NCI-H1694 (cell line): ENCODE measurements around the gene ACTN4.

ENCODE experiments used
- DNase-seq: peaks from one replicate; lab custom pipeline; 2025; lab: John Stamatoyannopoulos, UW

Gene ACTN4

DNA sequence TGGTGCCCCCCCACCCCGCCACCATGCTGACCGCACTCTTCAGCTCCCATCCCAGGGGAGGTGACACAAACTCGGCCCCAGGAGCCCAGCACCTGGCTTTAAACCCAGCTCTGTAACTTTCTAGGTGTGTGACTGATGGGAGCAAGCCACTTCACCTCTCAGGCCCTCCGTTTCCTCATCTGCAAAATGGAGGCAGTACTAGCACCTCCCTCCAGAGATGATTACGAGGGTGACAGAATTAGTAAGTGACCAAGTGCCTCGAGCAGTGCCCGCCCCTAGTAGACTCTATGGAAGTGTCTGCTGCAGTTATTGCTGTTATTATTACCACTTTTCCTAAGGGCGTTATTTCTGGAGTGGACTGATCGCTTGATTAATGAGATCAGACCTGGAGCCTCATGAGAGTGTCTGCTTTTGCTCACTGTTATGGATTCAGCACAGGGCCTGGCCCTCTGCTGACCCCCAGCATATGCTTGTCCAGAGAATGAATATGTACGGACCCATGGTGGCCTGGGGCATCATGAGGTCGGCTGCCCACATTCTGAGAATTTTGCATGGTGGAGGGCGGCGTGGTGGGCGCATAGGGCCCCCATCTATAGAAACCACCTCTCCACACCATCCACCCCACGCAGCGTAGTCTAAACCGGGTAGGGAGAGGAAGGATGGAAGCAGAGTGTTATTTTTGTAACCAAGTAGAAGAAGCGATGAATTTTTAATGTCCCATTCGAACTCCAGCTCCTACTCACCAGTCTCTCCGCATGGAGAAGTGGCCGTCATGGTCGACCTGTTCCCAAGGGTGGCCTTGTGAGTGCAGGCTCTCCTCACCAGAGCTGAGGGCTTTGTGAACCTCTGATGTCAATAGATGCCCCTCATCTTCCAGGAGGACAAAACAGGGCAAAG is 48.6 kb downstream of the ACTN4 start:
- DNase-seq = no peak

DNA sequence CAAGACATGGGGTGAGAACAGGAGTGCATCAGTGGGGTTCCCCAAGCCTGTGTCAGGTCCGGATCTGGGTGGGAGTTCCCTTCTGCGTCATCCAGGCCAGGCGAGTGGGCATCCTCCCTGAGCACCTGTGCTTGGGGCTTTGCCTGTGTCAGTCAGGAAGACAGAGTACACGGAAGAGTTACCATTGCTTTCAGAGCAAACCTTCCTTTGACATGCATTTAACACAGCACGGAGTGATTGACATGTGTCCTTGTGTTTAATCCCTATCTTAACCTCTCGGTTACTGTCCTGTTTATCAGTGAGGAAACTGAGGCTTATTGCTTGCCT is 49.2 kb downstream of the ACTN4 start:
- no peak for DNase-seq

DNA sequence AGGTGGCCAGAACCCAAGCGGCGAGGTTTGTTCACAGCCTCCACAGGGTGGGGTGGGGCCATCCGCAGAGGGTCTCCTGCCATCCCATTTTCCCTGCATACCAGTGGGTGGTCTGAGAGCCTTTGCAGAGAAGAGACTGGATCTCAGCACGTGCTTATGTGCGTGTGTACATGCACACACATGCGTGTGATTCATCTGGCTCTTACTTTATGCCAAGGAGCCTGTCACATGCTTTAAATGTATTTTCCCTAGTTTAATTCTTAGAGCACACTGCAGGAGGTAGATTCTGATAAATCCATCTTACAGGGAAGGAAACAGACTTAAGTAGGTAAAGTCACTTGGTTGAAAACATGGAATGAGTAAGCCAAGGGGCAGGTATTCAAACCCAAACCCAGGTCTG is 49.7 kb downstream of the ACTN4 start:
- no peak for DNase-seq

DNA sequence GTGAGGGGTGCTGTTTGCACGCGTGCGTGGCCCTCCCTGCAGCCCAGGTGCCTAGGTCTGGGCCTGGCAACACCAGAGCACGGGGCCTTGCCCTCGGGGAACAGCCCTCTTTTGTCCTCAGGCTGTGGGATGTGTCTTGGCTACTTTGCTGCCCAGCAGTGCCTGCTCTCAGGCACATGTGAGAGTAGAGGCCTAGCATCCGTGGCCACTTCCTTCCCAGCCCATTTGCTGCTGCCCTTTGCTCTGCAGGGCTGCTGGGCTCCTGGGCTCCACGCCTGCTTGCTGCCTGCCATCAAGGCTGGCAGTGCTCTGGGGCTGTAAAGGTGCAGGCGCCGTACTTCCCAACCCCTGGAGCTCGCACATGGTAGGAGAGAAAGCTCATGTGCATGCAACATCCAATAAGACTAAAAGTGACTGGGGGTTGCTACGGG is 50.2 kb downstream of the ACTN4 start:
- DNase-seq = no peak

DNA sequence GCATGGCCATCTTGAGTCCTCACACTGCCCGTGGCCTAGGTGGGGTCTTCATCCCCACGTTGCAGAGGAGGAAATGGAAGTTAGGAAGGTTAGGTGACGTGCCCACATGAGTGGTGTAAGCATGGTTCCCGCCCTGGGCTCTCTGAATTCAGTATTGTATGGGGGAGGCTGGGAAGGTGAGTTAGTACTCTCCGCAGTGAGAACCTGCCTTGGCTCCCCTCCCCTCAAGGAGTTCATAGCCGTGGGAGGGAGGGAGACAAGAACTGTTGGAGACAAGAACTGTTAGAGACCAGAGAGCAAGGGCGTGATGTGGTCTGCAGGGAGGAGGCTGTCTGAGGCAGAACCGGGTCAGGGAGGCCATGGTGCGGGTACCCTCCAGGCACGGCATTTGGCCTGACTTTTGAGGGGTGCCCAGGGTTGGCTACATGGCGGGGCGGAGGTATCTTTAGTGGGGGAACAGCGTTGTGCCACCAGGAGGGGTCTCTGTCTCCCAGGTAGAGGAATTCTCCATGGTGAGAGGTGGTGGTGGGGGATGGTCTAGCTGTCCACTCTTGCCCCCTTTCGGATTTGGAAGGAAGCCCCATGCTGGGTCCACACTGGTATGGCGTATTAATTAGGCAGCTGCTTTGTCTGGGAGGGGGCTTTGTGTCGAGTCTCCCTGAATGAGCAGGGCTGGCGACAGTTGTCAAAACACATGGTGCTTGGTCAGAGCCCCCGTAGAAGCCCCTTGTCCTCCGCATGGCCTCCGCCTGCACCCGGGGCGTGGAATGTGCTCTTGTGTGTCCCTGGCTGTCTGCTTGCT is 51.0 kb downstream of the ACTN4 start:
- DNase-seq = no peak

DNA sequence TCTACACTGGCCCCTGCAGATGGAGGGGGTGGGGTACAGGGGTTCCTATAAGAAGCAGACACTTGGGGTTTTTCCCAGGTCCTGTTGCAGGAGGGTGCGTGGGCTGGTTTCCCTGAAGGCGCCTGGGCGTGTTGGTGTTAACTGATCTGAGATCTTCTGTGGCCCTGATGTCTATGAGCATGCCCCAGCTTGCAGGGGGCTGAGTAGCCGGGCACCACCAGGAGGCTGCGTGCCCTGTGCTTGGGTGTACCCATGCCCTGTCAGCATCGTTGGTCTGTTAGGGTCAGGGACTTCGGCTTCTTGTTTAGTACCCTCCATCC is 51.5 kb downstream of the ACTN4 start:
- no peak for DNase-seq

DNA sequence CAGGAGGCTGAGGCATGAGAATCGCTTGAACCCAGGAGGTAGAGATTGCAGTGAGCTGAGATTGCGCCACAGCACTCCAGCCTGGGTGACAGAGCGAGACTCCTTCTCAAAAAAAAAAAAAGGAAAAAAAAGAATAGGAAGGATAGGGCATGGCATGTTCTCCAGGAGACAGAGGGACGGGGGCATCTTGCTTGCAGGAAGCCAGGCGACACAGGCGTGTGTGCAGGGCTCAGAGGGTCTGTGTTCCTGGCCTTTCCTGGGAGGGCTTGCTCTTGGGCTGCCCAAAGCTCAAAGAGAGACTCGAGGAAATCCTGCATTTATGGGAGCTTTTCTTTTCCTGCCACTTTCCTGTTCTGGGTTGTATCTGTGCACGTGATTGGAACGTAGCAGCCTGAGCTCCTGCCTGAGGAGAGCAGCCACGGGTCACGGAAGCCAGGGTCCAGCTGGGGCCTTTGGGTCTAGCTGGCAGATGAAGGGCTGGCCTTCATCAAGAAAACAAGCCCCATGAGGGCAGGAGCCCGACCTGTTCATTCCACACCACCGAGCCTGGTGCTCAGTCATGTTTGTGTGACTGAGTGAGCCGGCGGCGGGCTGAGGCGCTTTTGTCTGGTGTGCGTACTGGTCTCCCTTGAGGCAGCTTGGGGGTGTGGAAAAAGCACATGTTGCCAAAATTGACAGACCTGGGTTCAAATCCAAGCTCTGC is 52.3 kb downstream of the ACTN4 start:
- DNase-seq = no peak

DNA sequence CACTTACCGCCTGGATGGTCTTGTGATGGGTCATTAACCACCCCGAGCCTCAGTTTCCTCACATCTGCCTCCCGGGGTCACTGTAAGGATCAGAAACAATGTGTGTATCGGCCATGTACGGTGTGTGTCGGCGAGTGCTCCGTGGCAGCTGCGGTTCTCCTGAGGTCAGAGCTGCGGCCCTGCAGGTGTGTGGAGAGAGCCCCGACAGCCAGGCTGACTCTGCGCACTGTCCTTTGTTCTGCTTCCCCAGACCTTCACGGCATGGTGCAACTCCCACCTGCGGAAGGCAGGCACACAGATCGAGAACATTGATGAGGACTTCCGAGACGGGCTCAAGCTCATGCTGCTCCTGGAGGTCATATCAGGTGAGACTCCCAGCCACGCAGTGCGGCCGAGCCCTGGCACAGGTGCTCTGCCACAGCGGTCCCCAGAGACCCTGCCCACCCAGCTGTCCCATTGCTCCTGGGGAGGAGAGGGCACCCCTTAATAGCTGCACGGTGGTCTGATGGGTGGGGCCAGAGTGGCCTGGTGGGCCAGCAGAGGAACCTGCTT is 53.0 kb downstream of the ACTN4 start:
- no peak for DNase-seq

DNA sequence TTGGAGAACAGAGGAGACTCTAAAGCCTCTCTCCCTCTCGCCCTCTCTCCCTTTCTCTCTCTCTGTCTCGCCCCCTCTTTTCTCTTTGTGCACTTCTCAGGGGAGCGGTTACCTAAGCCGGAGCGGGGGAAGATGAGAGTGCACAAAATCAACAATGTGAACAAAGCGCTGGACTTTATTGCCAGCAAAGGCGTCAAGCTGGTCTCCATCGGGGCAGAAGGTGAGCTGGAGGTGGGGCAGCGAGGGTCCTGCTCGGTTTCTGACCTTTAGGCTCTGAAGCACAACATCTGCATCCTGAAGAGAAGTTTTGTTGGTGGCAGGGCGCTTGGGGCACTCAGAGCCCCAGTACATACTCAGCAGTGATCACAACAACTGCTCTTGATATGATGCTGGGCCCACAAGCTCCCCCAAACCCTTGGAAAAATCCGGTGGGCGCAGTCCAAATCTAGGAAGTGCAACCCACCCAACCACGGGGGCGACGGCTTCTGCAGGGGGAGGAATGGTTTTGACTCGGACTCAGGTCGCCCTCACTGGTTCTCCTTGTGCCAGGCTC is 53.5 kb downstream of the ACTN4 start:
- DNase-seq = no peak

DNA sequence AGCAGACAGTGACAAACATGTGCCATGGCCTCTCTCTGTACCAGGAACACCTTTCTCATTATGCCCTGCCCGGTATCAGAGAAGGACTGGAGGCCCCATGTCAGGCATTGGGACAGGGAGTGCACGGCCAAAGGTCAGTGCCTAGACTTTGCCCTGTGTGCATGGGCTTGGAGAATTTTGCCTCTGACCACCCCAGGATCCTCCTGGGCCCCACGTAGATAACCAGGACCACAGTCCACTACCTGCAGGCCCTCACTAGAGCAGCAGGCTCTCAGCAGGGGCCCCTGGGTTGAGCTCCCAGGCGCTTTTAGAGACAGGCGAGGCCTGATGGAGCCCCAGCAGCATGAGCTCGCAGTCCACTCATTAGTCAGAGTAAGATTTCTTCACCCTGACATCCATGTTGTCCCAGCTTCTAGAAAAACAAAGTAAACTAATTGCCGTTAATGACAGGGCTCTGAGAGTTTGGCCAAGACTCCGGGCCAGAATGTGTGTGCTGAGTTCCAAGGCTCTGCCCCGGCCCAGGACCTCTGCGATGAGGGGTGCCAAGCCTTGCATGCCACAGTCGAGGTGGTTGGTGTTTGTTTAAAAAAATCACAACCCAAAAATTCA is 54.1 kb downstream of the ACTN4 start:
- DNase-seq = no peak

DNA sequence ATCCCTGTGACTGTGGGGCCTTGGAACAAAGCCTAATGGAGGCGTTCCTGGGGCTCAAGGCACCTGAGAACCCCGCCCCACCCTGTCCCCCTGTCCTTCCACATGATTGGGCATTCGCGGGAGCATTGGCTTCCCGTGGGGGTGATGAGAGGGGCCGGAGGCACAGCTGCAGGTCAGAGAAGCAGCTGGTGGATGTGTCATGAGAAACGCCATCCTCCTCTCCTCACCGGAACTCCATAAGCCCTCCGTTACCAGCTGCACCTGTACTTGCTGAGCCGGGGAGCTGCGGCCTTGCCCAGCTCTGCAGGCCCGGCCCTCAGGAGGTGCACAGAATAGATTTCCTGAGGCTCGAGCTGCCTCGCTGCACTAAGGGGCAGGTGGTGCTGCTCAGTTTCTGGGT is 54.8 kb downstream of the ACTN4 start:
- no peak for DNase-seq

DNA sequence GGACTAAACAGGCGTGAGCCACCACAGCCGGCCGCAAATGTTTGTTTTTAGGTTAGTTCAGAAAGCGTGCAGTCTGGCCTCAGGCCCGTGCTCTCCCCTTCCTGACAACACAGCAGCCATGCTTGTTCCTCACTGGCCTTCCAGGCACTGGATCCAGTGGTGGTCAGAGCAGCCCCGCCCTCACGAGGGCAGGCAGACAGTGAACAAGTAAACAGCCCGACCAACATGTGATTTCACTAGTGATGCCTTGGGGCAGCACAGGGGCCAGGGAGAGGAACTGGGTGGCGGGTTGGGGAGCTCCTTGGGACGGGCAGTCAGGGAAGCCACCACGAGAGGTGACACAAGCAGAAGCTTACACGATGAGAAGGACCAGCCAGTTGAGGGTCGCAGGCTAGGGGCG is 56.1 kb downstream of the ACTN4 start:
- DNase-seq = no peak

DNA sequence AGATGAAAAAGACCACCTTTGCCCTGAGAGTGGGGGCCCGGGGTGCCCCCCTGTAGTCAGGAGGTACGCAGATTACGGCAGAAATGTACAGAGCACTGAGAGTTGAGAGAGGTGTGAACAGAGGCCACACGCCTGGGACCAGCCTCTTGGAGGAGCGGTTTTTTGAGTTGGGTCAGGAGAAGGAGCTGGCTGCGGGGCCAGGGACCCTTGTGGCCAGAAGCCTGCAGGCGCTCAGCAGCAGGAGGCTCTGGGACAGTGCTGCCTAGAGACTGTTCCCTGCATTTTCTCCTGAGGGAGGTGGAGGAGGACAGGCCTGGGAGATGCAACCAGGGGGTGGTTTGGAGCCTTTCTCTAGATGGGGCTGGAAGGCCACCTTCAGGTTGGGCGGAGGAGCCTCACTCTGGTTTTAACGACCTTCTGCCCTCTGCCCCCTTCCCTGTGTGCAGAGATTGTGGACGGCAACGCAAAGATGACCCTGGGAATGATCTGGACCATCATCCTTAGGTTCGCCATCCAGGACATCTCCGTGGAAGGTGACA is 57.1 kb downstream of the ACTN4 start:
- no peak for DNase-seq

DNA sequence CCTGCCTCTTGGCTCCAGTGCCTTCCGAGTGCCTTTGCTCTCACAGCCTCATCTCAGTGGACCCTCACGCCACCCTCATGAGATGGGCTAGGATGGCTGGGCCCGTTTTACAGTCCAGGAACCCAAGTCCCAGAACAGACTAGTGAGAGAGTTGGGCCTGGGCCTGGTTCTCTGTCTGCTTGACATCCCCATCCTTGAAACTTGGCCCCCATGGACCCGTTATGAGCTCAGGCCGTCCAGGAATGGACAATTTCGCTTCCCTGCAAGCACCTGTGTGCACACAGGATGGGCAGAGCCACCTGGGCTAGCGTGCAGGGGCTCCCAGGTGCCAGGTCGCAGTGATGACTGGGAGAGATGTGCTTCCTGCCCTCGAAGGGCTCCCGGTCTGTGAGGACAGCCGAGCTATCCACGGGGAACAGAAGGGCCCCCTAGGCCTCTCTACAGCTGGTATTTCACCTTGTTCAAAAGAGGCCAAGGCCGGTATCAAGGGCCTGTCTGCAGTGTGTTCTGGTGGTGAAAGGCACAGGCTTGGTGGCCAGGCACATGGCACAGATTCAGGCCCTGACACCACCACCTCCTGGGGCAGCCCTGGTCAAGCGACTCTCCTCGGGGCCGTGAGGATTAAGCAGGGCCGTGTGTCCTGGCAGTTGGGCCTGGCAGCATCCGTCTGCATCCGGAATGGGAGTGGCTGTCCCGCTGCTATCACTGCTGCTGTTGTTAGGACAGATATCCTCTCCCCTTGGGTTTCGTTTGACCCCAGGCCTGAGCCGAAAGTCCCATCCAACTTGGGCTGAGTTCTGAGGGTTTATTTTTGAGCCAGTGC is 58.0 kb downstream of the ACTN4 start:
- DNase-seq = no peak

DNA sequence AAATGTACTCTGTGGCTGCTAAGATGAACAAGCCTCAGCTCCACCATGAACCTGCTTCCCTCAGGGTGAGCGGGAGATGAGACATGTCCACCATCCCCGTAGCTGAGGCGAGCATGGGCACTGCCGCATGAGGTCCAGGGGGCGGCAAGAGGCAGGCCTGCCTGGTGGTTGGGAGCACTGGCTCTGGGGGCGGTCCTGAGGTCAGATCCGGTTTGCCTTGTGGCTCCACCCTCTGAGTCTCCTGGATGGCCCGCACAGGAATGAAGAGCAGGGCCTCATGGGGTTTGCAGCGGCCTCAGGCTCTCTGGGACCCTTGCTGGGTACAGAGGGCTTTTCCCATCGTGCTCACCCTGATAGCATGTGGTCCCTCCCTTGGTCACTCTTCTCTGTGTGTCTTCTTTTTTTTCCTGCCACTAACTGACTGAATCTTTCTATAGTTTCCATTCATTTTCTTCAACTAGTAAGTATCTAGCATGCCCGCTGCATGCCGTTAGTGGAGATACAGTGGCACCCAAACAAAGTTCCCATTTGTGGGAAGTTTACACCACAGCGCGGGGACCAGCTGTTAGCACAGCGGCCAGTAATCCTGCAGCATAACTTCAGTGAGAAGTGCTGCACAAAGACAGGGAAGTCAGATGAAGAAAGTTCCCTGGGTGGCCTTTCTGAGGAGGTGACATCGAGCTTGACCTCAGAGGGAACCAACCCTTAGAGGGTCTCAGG is 59.5 kb downstream of the ACTN4 start:
- no peak for DNase-seq

DNA sequence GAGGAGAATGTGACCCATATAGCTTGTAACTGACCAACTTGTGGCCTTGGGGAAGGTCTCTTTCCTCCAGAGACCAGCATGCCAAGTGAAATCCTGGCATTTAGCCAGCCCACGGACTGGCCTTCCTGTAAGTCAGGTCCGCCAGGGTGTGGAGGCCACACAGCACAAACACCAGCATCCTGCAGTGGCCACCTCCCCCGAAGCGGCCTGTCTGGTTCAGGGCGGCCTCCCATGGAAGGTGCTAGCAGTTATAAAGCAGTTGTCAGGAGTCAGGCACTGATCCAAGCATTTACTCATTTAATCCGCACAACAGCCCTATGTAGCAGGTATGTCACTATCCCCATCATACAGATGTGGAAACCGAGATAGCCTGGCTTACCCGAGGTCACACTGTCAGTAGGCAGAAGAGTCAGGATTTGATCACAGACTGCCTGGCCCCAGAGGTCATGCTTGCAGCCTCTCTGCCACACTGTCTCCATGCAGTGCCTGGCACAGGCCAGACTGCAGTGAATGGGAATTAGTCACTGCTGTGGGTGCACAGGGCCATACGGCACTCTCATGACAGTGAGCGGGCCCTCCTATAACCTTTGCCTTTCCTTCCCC is 60.2 kb downstream of the ACTN4 start:
- no peak for DNase-seq

DNA sequence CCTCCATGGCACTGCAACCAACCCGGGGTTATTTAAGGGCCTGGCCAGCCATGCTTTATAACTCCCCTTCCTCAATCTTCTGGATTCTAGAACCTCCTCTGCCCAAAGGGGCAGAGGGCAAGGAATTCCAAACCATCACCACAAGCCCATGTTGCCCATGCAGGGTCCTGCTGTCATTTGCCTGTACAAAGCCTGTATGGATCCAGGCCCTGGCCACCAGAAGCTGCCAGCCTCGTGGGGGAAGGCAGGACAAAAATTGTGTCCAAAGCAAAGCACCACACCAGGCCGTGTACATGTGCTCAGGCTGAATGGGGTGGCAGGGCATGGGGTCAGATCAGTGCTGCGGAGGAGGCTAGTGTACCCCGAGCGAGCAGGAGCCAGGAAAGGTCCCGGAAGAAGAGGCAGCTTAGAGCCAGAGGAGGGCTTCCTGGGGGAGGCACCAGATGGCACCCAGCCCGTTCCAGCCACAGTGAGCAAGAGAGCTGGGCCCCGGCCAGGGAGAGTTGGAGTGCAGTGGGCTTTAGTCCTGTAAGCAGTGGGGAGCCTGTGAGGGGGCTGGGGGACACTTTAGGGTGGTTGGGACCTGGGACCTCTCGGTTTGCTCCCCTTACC is 61.1 kb downstream of the ACTN4 start:
- no peak for DNase-seq

DNA sequence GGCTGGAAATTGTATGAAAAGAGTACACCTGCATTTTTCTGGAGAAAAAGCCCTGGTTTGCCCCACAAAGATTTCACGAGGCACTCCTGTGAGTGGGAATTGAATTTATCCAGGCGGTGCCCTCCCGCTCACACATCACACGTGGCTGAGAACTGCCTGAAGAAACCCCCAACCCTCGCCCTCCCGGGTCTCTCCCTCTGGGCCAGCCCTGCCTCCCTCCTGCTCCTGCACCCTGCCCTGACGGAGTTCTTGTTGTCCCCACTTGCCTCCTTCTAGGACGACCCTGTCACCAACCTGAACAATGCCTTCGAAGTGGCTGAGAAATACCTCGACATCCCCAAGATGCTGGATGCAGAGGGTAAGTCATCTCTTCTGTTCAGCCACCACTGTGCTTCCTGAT is 61.7 kb downstream of the ACTN4 start:
- DNase-seq = no peak
